Stimulated activated memory B cell treated with anti-CD40 and anti-IgM and Interleukin-4, amounts not matched to agents 10 μg/mL and 1 μg/mL and 100 μg/mL, for 72 hours (primary cell): ENCODE data around the gene LARP4.
A peak's percentile ranks its signal among the peaks of the same experiment; 100 is the strongest.
"Not testable (repeated sequence)": the region's sequence is repeated elsewhere in the genome, so short reads cannot be mapped to it uniquely, and the experiment has no call there.

Source experiments
- ATAC-seq: fragments of 150-1000 bp; cut with Tn5 transposase; 2 replicates; pipeline ENCODE4 v1.10.0; 2021
- H3K27ac Mint-ChIP-seq: one replicate; pipeline ENCODE4 v1.8.0; 2022; ENCODE audit warnings: mild to moderate bottlenecking, mixed read lengths
- H3K27me3 Mint-ChIP-seq: one replicate; pipeline ENCODE4 v1.8.0; 2022; ENCODE audit warnings: mixed read lengths
- H3K36me3 Mint-ChIP-seq: one replicate; pipeline ENCODE4 v1.8.0; 2022; ENCODE audit warnings: mixed read lengths
- H3K4me1 Mint-ChIP-seq: one replicate; pipeline ENCODE4 v1.8.0; 2022; ENCODE audit warnings: mixed read lengths
- H3K4me3 Mint-ChIP-seq: one replicate; pipeline ENCODE4 v1.8.0; 2022; ENCODE audit warnings: mild to moderate bottlenecking, moderate library complexity, mixed read lengths
- H3K9me3 Mint-ChIP-seq: one replicate; pipeline ENCODE4 v1.8.0; 2022; ENCODE audit warnings: mixed read lengths

The LARP4 gene

GRCh38 chr12:50388793-50389192 lies 11.9 kb upstream of the LARP4 start:
- not testable (repeated sequence) for H3K9me3 Mint-ChIP-seq, H3K27me3 Mint-ChIP-seq, H3K36me3 Mint-ChIP-seq, H3K4me3 Mint-ChIP-seq, ATAC-seq, H3K27ac Mint-ChIP-seq
- H3K4me1 Mint-ChIP-seq, result peaks cover 19% of the 10 kb centered on the region

- no peaks in the 10 kb centered on the region for H3K9me3 Mint-ChIP-seq
- no peak overlapping the region for H3K27ac Mint-ChIP-seq
- no peaks in the 10 kb centered on the region for H3K36me3 Mint-ChIP-seq
- H3K27me3 Mint-ChIP-seq, result no peaks in the 10 kb centered on the region
- no peak overlapping the region for H3K4me3 Mint-ChIP-seq
- peaks cover 17% of the 10 kb centered on the region for H3K4me1 Mint-ChIP-seq
- ATAC-seq, result no peak
These were observed 10.4 kb upstream of the LARP4 start for GRCh38 chr12:50390316-50390741.

GRCh38 chr12:50394469-50395029 lies 6.1 kb upstream of the LARP4 start:
- no peaks in the 10 kb centered on the region for H3K36me3 Mint-ChIP-seq
- H3K4me3 Mint-ChIP-seq, result no peak overlapping the region
- no peaks in the 10 kb centered on the region for H3K4me1 Mint-ChIP-seq
- peaks cover 21% of the 10 kb centered on the region for H3K27me3 Mint-ChIP-seq
- ATAC-seq, result no peak
- H3K9me3 Mint-ChIP-seq, result no peaks in the 10 kb centered on the region
- H3K27ac Mint-ChIP-seq, result no peak overlapping the region

- Mint-ChIP-seq H3K4me3 (no peak overlapping the region), H3K9me3 (no peaks in the 10 kb centered on the region), H3K36me3 (no peaks in the 10 kb centered on the region), H3K27ac (no peak overlapping the region), H3K27me3 (peaks cover 21% of the 10 kb centered on the region), H3K4me1 (peaks cover 2% of the 10 kb centered on the region)
- no peak for ATAC-seq
These were observed 3.5 kb upstream of the LARP4 start for GRCh38 chr12:50397117-50397650.

- Mint-ChIP-seq H3K4me3 (no peak overlapping the region), H3K27ac (no peak overlapping the region), H3K36me3 (peaks cover 8% of the 10 kb centered on the region), H3K27me3 (peaks cover 21% of the 10 kb centered on the region), H3K4me1 (peaks cover 20% of the 10 kb centered on the region), H3K9me3 (no peaks in the 10 kb centered on the region)
- no peak for ATAC-seq
These were observed 1.8 kb upstream of the LARP4 start for GRCh38 chr12:50398931-50399330.

GRCh38 chr12:50400104-50400637 lies 514 bp upstream of the LARP4 start:
- H3K27ac Mint-ChIP-seq, result peak overlapping the region; percentile 88
- no peaks in the 10 kb centered on the region for H3K9me3 Mint-ChIP-seq
- H3K4me3 Mint-ChIP-seq, result peak overlapping the region; percentile 93
- H3K27me3 Mint-ChIP-seq, result peaks cover 21% of the 10 kb centered on the region
- peaks cover 24% of the 10 kb centered on the region for H3K4me1 Mint-ChIP-seq
- peaks cover 10% of the 10 kb centered on the region for H3K36me3 Mint-ChIP-seq
- ATAC-seq, result no peak

- peaks cover 24% of the 10 kb centered on the region for H3K4me1 Mint-ChIP-seq
- H3K36me3 Mint-ChIP-seq, result peaks cover 10% of the 10 kb centered on the region
- H3K4me3 Mint-ChIP-seq, result peak overlapping the region; percentile 93
- H3K27ac Mint-ChIP-seq, result peak overlapping the region; percentile 88
- no peak for ATAC-seq
- peaks cover 21% of the 10 kb centered on the region for H3K27me3 Mint-ChIP-seq
- no peaks in the 10 kb centered on the region for H3K9me3 Mint-ChIP-seq
These were observed 906 bp downstream of the LARP4 start for GRCh38 chr12:50401500-50402081.

GRCh38 chr12:50402264-50403000 lies 1.7 kb downstream of the LARP4 start:
- Mint-ChIP-seq H3K36me3 (peaks cover 10% of the 10 kb centered on the region), H3K27ac (peak overlapping the region; percentile 88), H3K9me3 (no peaks in the 10 kb centered on the region), H3K4me3 (peak overlapping the region; percentile 93), H3K27me3 (peaks cover 15% of the 10 kb centered on the region), H3K4me1 (peaks cover 24% of the 10 kb centered on the region)
- ATAC-seq, result no peak

GRCh38 chr12:50403001-50403440 lies 2.3 kb downstream of the LARP4 start:
- no peaks in the 10 kb centered on the region for H3K9me3 Mint-ChIP-seq
- H3K36me3 Mint-ChIP-seq, result peaks cover 10% of the 10 kb centered on the region
- H3K4me1 Mint-ChIP-seq, result peaks cover 24% of the 10 kb centered on the region
- no peak for ATAC-seq
- H3K4me3 Mint-ChIP-seq, result peak overlapping the region; percentile 93
- H3K27me3 Mint-ChIP-seq, result peaks cover 9% of the 10 kb centered on the region
- H3K27ac Mint-ChIP-seq, result peak overlapping the region; percentile 67

- no peak overlapping the region for H3K27ac Mint-ChIP-seq
- no peaks in the 10 kb centered on the region for H3K27me3 Mint-ChIP-seq
- peaks cover 24% of the 10 kb centered on the region for H3K4me1 Mint-ChIP-seq
- no peak for ATAC-seq
- peaks cover 15% of the 10 kb centered on the region for H3K36me3 Mint-ChIP-seq
- no peaks in the 10 kb centered on the region for H3K9me3 Mint-ChIP-seq
- no peak overlapping the region for H3K4me3 Mint-ChIP-seq
These were observed 3.6 kb downstream of the LARP4 start for GRCh38 chr12:50404307-50404706.

- ATAC-seq, result no peak
- Mint-ChIP-seq H3K36me3 (peaks cover 17% of the 10 kb centered on the region), H3K27ac (no peak overlapping the region), H3K9me3 (no peaks in the 10 kb centered on the region), H3K4me1 (peaks cover 19% of the 10 kb centered on the region), H3K27me3 (no peaks in the 10 kb centered on the region), H3K4me3 (no peak overlapping the region)
These were observed 10.5 kb downstream of the LARP4 start for GRCh38 chr12:50411051-50411660.

- peaks cover 50% of the 10 kb centered on the region for H3K4me1 Mint-ChIP-seq
- H3K36me3 Mint-ChIP-seq, result peaks cover 44% of the 10 kb centered on the region
- no peaks in the 10 kb centered on the region for H3K27me3 Mint-ChIP-seq
- no peak overlapping the region for H3K4me3 Mint-ChIP-seq
- no peak overlapping the region for H3K27ac Mint-ChIP-seq
- ATAC-seq, result no peak
- H3K9me3 Mint-ChIP-seq, result no peaks in the 10 kb centered on the region
These were observed 15.3 kb downstream of the LARP4 start for GRCh38 chr12:50415899-50416479.

GRCh38 chr12:50419112-50419909 lies 18.6 kb downstream of the LARP4 start:
- Mint-ChIP-seq H3K36me3 (peaks cover 37% of the 10 kb centered on the region), H3K27ac (peak overlapping the region; percentile 49), H3K9me3 (no peaks in the 10 kb centered on the region), H3K27me3 (no peaks in the 10 kb centered on the region), H3K4me3 (no peak overlapping the region), H3K4me1 (peaks cover 37% of the 10 kb centered on the region)
- ATAC-seq, result no peak

GRCh38 chr12:50422855-50423254 lies 22.2 kb downstream of the LARP4 start:
- not testable (repeated sequence) for ATAC-seq, H3K4me3 Mint-ChIP-seq, H3K27ac Mint-ChIP-seq, H3K9me3 Mint-ChIP-seq, H3K27me3 Mint-ChIP-seq
- peaks cover 36% of the 10 kb centered on the region for H3K4me1 Mint-ChIP-seq
- peaks cover 18% of the 10 kb centered on the region for H3K36me3 Mint-ChIP-seq
